Mucosa of descending colon (tissue), 3 donors: ENCODE results near the gene ATP6AP1. TPM values are rescaled to one million over a fixed set of nuclear protein-coding genes. Genes with fewer than 3 reads are reported as not detected.

ENCODE experiments used
- ATAC-seq: fragments of 200-7000 bp; cut with Tn5 transposase; one replicate; pipeline ENCODE4 v1.9.1; 2020; ENCODE audit warnings: mild to moderate bottlenecking, moderate library complexity
- DNase-seq, 3 donors: peaks; one replicate each; pipeline ENCODE4 v3.0.0-alpha.2; 2020
- H3K36me3 ChIP-seq: fragments of 200-600 bp; one replicate; pipeline ENCODE4 v1.8.0; 2021; ENCODE audit warnings: low read depth, mild to moderate bottlenecking
- H3K4me1 ChIP-seq: fragments of 200-600 bp; one replicate; pipeline ENCODE4 v1.8.0; 2021; ENCODE audit warnings: low read depth, mild to moderate bottlenecking
- H3K4me3 ChIP-seq: fragments of 200-600 bp; one replicate; pipeline ENCODE4 v1.8.0; 2021; ENCODE audit warnings: mild to moderate bottlenecking
- H3K9me3 ChIP-seq: fragments of 200-600 bp; one replicate; pipeline ENCODE4 v1.8.0; 2021; ENCODE audit warnings: mild to moderate bottlenecking
- intact Hi-C, 2 donors: fragments of 100-400 bp; cut with DNase I in 1 of 2; cut with micrococcal nuclease in 1 of 2; formaldehyde crosslinking; loops; one replicate each; pipeline versions ENCODE4 v1.11.0 to v1.11.1; 2022; cut with DNase I, micrococcal nuclease
- total RNA-seq, 3 donors: library from RNA; stranded (reverse); fragmentation: NEBNext Ultra II Directional in 2 of 3; extraction: Animal tissue kit (Norgen Biotek cat#: 25700) in 2 of 3; gene quantifications; one replicate each; pipeline versions ENCODE4 v1.2.1 to v1.2.4, GENCODE V29; 2021 to 2023
- TF ChIP-seq, protein P1 (sequence below): fragments of 200-600 bp; IDR thresholded peaks from one replicate; pipeline ENCODE4 v1.8.0; 2022; ENCODE audit warnings: antibody characterized with exemption, mild to moderate bottlenecking
- donor health status: DM: no; HTN: no; CAD: no; lungs with moderate emphysema.
- donor health status: DM: no; HTN: no; CAD: no.
- donor health status: DM: no; HTN: yes; CAD: no.

The ATP6AP1 gene
- total RNA-seq, 3 donors from 2014 or later = 78.1 to 95.8 (median 95.2) TPM

DNA sequence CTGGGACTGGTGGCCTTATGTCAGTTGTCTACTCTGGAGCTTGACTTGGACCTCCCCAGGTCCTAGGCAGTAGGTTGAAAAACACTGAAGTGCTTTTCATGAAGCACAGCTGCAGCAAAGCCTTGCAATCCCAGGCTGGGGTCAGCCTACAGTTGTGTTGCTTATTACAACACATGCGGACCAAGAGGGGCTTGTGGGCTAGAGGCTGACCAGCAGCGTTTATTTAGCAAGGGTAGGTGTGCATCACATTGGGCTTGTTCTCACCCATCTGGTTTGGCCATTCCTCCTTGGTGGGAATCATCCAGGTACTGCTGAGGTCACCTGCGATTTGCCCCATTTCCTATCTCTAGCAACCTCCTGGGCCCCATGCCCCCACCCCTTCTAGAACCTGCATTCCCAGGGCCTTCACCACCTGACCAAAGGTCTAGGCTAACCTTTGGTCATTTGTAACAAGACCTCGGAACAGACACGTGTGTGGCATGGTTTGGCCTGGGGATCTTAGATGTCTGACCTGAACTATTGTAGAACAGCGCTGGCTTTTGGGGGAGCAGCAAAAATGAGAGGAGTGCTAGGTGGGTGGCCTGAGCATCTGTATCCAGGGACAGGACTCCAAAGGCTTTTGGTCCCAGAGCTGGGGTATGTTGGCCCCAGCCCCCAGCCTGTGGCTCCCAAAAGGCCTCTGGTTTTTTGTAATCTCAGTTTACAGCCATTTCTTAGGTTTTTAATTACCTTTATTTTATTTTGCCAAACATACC lies 27.3 kb upstream of the ATP6AP1 start:
- Histone ChIP-seq H3K9me3 (no peaks in the 10 kb centered on the region), H3K36me3 (no peaks in the 10 kb centered on the region), H3K4me1 (peaks cover 4% of the 10 kb centered on the region), H3K4me3 (no peak overlapping the region)
- DNase-seq (no peak), ATAC-seq (no peak)
- intact Hi-C loops = no loop called here
- TF ChIP-seq, protein P1, sequence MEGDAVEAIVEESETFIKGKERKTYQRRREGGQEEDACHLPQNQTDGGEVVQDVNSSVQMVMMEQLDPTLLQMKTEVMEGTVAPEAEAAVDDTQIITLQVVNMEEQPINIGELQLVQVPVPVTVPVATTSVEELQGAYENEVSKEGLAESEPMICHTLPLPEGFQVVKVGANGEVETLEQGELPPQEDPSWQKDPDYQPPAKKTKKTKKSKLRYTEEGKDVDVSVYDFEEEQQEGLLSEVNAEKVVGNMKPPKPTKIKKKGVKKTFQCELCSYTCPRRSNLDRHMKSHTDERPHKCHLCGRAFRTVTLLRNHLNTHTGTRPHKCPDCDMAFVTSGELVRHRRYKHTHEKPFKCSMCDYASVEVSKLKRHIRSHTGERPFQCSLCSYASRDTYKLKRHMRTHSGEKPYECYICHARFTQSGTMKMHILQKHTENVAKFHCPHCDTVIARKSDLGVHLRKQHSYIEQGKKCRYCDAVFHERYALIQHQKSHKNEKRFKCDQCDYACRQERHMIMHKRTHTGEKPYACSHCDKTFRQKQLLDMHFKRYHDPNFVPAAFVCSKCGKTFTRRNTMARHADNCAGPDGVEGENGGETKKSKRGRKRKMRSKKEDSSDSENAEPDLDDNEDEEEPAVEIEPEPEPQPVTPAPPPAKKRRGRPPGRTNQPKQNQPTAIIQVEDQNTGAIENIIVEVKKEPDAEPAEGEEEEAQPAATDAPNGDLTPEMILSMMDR = no peak

GRCh38 chrX:154401918-154402621 lies 26.4 kb upstream of the ATP6AP1 start:
- no peak for ATAC-seq
- Histone ChIP-seq H3K36me3 (no peaks in the 10 kb centered on the region), H3K4me3 (no peak overlapping the region), H3K9me3 (no peaks in the 10 kb centered on the region), H3K4me1 (peaks cover 4% of the 10 kb centered on the region)
- intact Hi-C loops = no loop called here
- TF ChIP-seq, protein P1 = no peak
- DNase-seq = no peak

- intact Hi-C loops = no loop called here
- DNase-seq (no peak), ATAC-seq (no peak)
- no peaks in the 10 kb centered on the region for H3K36me3 ChIP-seq
- peaks cover 4% of the 10 kb centered on the region for H3K4me1 ChIP-seq
- no peak overlapping the region for H3K4me3 ChIP-seq
- TF ChIP-seq, protein P1 = no peak
- H3K9me3 ChIP-seq = no peaks in the 10 kb centered on the region
Observed at GRCh38 chrX:154402622-154403127, 25.8 kb upstream of the ATP6AP1 start.

- TF ChIP-seq, protein P1 = no peak
- intact Hi-C loops = no loop called here
Observed at GRCh38 chrX:154403192-154403591, 25.3 kb upstream of the ATP6AP1 start.

GRCh38 chrX:154403858-154404257 lies 24.6 kb upstream of the ATP6AP1 start:
- H3K4me3 ChIP-seq = no peak overlapping the region
- intact Hi-C loops = no loop called here
- no peaks in the 10 kb centered on the region for H3K36me3 ChIP-seq
- ATAC-seq (no peak), DNase-seq (no peak)
- TF ChIP-seq, protein P1 = no peak
- no peaks in the 10 kb centered on the region for H3K9me3 ChIP-seq
- H3K4me1 ChIP-seq = peaks cover 9% of the 10 kb centered on the region

More at GRCh38 chrX:154403192-154403591, 25.3 kb upstream of the ATP6AP1 start:
- Histone ChIP-seq H3K9me3 (no peaks in the 10 kb centered on the region), H3K36me3 (no peaks in the 10 kb centered on the region), H3K4me3 (no peak overlapping the region), H3K4me1 (peaks cover 5% of the 10 kb centered on the region)
- no peak for DNase-seq
- no peak for ATAC-seq
